Muscle layer of colon (tissue), 2 donors: ENCODE data around the gene CALY.
"Not testable (repeated sequence)": the region's sequence is repeated elsewhere in the genome, so short reads cannot be mapped to it uniquely, and the experiment has no call there.

Experiments
- H3K27ac ChIP-seq: one replicate; pipeline ENCODE4 v1.7.0; 2013; ENCODE audit warnings: low read depth, mild to moderate bottlenecking, low read length, moderate library complexity
- H3K27me3 ChIP-seq, 2 donors: one replicate each; pipeline ENCODE4 v1.7.0; 2013; ENCODE audit warnings: low read length in 2 of 2, mild to moderate bottlenecking in 2 of 2; ENCODE audit not compliant: insufficient read depth in 2 of 2, control insufficient read depth in 1 of 2
- H3K36me3 ChIP-seq: one replicate; pipeline ENCODE4 v1.7.0; 2013; ENCODE audit warnings: mild to moderate bottlenecking, low read length; ENCODE audit not compliant: insufficient read depth
- H3K4me1 ChIP-seq: one replicate; pipeline ENCODE4 v1.7.0; 2013; ENCODE audit warnings: mild to moderate bottlenecking, low read length; ENCODE audit not compliant: insufficient read depth
- H3K4me3 ChIP-seq, 2 donors: one replicate each; pipeline ENCODE4 v1.7.0; 2013; ENCODE audit warnings: low read length in 2 of 2, low read depth in 1 of 2, mild to moderate bottlenecking in 1 of 2, moderate library complexity in 1 of 2
- H3K9ac ChIP-seq: one replicate; pipeline ENCODE4 v1.7.0; 2013; ENCODE audit warnings: low read length
- H3K9me3 ChIP-seq: one replicate; pipeline ENCODE4 v1.7.0; 2013; ENCODE audit warnings: mild to moderate bottlenecking, low read length
- donor health status: abdominal sarcoma.
- donor health status: Adenocarcinoma of cecum.

CALY gene

GRCh38 chr10:133325440-133326222, 11.1 kb downstream of the CALY start:
- Histone ChIP-seq H3K4me3 (peak overlapping the region in 1 of 2 donors; percentile 26), H3K9me3 (no peaks in the 10 kb centered on the region), H3K36me3 (no peaks in the 10 kb centered on the region), H3K9ac (no peak overlapping the region), H3K27me3 (peaks cover 36 to 56% of the 10 kb centered on the region in 2 donors), H3K27ac (no peak overlapping the region), H3K4me1 (peaks cover 12% of the 10 kb centered on the region)

GRCh38 chr10:133324857-133325260, 11.8 kb downstream of the CALY start:
- Histone ChIP-seq H3K36me3 (no peaks in the 10 kb centered on the region), H3K9me3 (no peaks in the 10 kb centered on the region), H3K27ac (no peak overlapping the region), H3K4me3 (no peak overlapping the region), H3K9ac (no peak overlapping the region), H3K27me3 (peaks cover 36 to 52% of the 10 kb centered on the region in 2 donors), H3K4me1 (peaks cover 11% of the 10 kb centered on the region)

- H3K27me3 ChIP-seq: peaks cover 33 to 51% of the 10 kb centered on the region in 2 donors
These were observed 12.4 kb downstream of the CALY start for GRCh38 chr10:133324198-133324792.

GRCh38 chr10:133322064-133322709, 14.5 kb downstream of the CALY start:
- peaks cover 13 to 39% of the 10 kb centered on the region in 2 donors for H3K27me3 ChIP-seq
- not testable (repeated sequence) for H3K4me3 ChIP-seq, H3K9ac ChIP-seq, H3K36me3 ChIP-seq, H3K27ac ChIP-seq, H3K4me1 ChIP-seq, H3K9me3 ChIP-seq

More at GRCh38 chr10:133324198-133324792, 12.4 kb downstream of the CALY start:
- Histone ChIP-seq H3K36me3 (no peaks in the 10 kb centered on the region), H3K9me3 (no peaks in the 10 kb centered on the region), H3K27ac (no peak overlapping the region), H3K9ac (no peak overlapping the region), H3K4me3 (no peak overlapping the region), H3K4me1 (peaks cover 6% of the 10 kb centered on the region)

- not testable (repeated sequence) for H3K9me3 ChIP-seq, H3K4me3 ChIP-seq, H3K4me1 ChIP-seq, H3K9ac ChIP-seq, H3K36me3 ChIP-seq, H3K27ac ChIP-seq
- peaks cover under 1 to 26% of the 10 kb centered on the region in 2 donors for H3K27me3 ChIP-seq
These were observed 15.8 kb downstream of the CALY start for GRCh38 chr10:133320852-133321422.

GRCh38 chr10:133318494-133319127, 18.1 kb downstream of the CALY start:
- H3K36me3 ChIP-seq: no peaks in the 10 kb centered on the region
- no peak overlapping the region for H3K4me3 ChIP-seq
- H3K4me1 ChIP-seq: no peaks in the 10 kb centered on the region
- H3K27me3 ChIP-seq: peaks cover 0 to 13% of the 10 kb centered on the region in 2 donors
- no peak overlapping the region for H3K27ac ChIP-seq
- no peaks in the 10 kb centered on the region for H3K9me3 ChIP-seq
- H3K9ac ChIP-seq: no peak overlapping the region

- no peak overlapping the region for H3K9ac ChIP-seq
- no peak overlapping the region for H3K27ac ChIP-seq
- no peaks in the 10 kb centered on the region for H3K4me1 ChIP-seq
- H3K4me3 ChIP-seq: no peak overlapping the region
- peaks cover 12% of the 10 kb centered on the region for H3K36me3 ChIP-seq
- no peaks in the 10 kb centered on the region for H3K9me3 ChIP-seq
- peaks cover 0 to 13% of the 10 kb centered on the region in 2 donors for H3K27me3 ChIP-seq
These were observed 20.0 kb downstream of the CALY start for GRCh38 chr10:133316732-133317131.

GRCh38 chr10:133316266-133316665, 20.4 kb downstream of the CALY start:
- Histone ChIP-seq H3K9me3 (no peaks in the 10 kb centered on the region), H3K4me1 (no peaks in the 10 kb centered on the region), H3K36me3 (peaks cover 15% of the 10 kb centered on the region), H3K9ac (no peak overlapping the region), H3K27ac (no peak overlapping the region), H3K27me3 (peaks cover 0 to 13% of the 10 kb centered on the region in 2 donors), H3K4me3 (no peak overlapping the region)

- peaks cover 15% of the 10 kb centered on the region for H3K36me3 ChIP-seq
- no peaks in the 10 kb centered on the region for H3K4me1 ChIP-seq
- H3K27me3 ChIP-seq: peaks cover 0 to 13% of the 10 kb centered on the region in 2 donors
- no peak overlapping the region for H3K27ac ChIP-seq
- H3K4me3 ChIP-seq: no peak overlapping the region
- no peaks in the 10 kb centered on the region for H3K9me3 ChIP-seq
- no peak overlapping the region for H3K9ac ChIP-seq
These were observed 20.8 kb downstream of the CALY start for GRCh38 chr10:133315847-133316246.

- Histone ChIP-seq H3K27ac (no peak overlapping the region), H3K4me1 (no peaks in the 10 kb centered on the region), H3K4me3 (no peak overlapping the region), H3K9ac (no peak overlapping the region), H3K27me3 (peaks cover 0 to 13% of the 10 kb centered on the region in 2 donors), H3K9me3 (no peaks in the 10 kb centered on the region), H3K36me3 (peaks cover 24% of the 10 kb centered on the region)
These were observed 21.8 kb downstream of the CALY start for GRCh38 chr10:133314911-133315310.

- Histone ChIP-seq H3K27me3 (no peaks in the 10 kb centered on the region), H3K4me3 (no peak overlapping the region), H3K9me3 (no peaks in the 10 kb centered on the region), H3K4me1 (no peaks in the 10 kb centered on the region), H3K9ac (no peak overlapping the region), H3K27ac (no peak overlapping the region), H3K36me3 (peaks cover 30% of the 10 kb centered on the region)
These were observed 23.5 kb downstream of the CALY start for GRCh38 chr10:133313192-133313591.
